Stimulated activated CD8-positive, alpha-beta memory T cell treated with anti-CD3 and anti-CD28 coated beads, Interleukin-12 subunit alpha, Interleukin-12 subunit beta, amount 100 ng/mL, for 4 hours (primary cell): Measurements from ENCODE around the gene DGKG.

Experiments used
- DNase-seq: peaks from one replicate; pipeline ENCODE4 v3.0.0-alpha.2; 2020; ENCODE audit warnings: low read depth

Gene DGKG

GRCh38 chr3:186361762-186362536 is at the start of gene DGKG:
DGKG (minus strand) TSS chr3:186362234; CDS start chr3:186320459, 41,775 bp downstream.
- DNase-seq, result no peak

DNA sequence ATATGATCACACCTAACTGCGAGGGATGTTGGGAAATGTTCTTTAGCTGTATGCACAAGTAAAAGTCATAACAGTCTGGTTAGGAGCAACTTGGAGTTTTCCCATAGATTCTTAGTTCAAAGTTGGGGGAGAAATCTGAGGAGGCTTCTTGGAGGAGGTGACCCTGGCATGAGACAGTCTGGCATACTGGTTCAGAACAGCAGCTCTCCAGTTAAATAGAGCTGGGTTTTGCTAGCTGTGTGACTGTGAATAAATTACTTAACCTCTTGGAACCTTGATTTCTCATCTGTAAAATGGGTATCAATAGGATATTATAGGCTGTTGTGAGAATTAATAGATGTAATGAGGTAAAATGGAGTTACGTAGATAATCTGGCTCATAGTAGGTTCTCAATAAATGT is 49.1 kb upstream of the DGKG start:
- DNase-seq, result no peak

- no peak for DNase-seq
These were observed 44.9 kb upstream of the DGKG start for GRCh38 chr3:186406669-186407635.

DNA sequence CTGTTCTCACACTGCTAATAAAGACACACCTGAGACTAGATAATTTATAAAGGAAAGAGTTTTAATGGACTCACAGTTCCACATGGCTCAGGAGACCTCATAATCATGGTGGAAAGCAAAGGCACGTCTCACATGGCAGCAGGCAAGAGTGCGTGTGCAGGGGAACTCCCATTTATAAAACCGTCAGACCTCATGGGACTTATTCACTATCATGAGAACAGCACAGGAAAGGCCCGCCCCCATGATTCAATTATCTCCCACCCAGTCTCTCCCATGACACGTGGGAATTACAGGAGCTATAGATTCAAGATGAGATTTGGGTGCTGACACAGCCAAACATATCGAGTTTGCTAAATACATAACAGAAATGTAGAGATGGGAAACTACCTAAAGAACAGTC is 39.5 kb upstream of the DGKG start:
- DNase-seq, result no peak

- no peak for DNase-seq
These were observed 38.6 kb upstream of the DGKG start for GRCh38 chr3:186400662-186401061.

GRCh38 chr3:186400026-186400425 is 38.0 kb upstream of the DGKG start:
- DNase-seq, result no peak

GRCh38 chr3:186394566-186395217 is 32.7 kb upstream of the DGKG start:
- DNase-seq, result no peak

GRCh38 chr3:186386883-186387560 is 25.0 kb upstream of the DGKG start:
- no peak for DNase-seq

DNA sequence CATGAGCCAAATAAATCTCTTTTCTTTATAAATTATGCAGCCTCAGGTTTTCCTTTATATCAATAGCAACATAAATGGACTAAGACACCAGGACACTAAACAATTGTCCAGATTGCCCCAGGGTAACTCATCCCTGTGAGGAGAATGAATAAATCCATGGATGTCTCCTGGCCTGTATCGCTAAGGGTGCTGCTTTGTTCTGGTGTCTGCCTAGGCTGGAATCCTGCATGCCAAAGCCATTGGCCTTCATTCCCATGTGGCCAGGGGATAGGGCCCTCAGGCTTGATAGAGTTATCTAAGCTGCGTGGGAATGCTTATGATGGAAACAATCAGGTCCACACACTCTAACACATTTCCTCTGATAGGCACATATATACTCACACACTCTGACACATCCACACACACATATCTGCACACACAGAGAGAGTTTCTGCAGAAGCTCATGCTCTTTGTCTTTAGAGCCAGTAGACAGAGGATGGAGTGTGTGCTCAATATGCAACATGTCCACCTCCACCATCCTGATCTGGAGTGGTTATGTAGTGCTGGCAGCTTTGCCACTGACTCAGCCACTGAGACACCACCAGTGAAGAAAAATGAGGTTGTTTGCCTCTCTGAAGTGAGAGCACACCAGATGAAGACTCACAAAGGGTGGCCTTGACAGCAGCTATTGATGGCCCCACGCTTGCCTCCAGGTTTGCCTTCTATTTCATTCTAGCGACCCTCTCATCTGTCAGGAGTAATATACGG is 24.0 kb upstream of the DGKG start:
- no peak for DNase-seq

GRCh38 chr3:186383026-186383993 is 21.3 kb upstream of the DGKG start:
- DNase-seq, result no peak

DNA sequence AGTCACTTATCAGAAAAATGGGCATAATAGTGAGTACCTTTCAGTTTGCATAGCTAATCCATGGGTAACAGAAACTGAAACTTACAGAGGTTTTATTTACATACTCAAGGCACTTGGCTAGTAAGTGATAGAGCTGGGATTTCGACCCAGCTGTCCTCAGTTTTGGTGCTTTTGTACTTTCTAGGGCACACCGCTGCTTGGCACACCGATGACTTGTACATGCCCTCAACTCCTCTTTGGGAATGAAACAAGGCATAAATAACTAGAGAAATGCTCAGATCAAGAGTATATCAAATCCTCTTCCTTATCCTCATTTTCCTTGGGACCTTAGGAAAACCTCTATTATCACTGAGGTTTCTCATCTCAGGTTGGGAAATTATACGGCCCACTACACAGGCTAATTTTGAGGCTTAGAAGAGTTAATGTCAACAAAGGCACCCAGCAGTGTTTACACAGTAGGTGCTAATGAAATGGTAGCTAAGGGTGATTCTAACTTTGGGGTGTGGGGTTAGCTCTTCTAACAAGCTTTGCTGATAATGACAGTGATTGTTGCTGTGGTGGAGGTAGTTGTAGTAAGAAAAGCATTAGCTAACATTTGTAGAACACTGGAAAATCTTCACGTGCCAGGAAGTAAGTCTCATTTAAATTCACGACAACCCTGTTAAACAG is 20.3 kb upstream of the DGKG start:
- no peak for DNase-seq

DNA sequence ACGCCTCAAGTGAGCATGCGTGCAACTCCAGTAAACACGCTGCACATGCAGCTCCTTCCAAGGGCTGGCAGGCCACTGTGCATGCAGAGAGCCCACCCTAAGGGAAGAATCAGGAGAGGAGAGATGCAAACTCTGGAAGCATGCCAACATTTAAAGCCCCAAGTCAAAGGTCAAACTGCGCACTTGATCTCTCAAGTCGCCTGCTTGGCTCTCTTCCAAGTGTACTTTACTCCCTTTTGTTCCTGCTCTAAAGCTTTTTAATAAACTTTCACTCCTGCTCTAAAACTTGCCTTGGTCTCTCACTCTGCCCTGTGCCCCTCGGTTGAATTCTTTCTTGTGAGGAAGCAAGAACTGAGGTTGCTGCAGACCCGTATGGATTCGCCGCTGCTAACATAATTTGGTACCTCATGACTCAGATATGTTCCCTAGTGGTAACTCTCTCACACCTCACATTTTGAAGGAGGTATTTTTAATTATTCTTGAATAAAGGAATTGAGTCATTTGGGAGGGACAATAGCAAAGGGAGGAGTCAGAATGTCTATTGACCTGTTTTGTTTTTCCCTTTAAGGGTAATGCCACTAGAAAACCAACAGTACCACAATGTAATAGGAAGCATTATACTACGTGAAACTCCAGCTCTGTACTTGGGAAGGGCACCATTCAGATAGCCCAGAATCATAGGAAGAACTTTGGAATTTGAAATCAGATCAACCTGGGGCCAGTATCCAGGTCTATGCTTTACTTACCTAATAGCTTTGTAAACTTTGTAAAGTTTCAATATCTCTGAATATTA is 19.6 kb upstream of the DGKG start:
- DNase-seq, result no peak

GRCh38 chr3:186380622-186381380 is 18.8 kb upstream of the DGKG start:
- no peak for DNase-seq

DNA sequence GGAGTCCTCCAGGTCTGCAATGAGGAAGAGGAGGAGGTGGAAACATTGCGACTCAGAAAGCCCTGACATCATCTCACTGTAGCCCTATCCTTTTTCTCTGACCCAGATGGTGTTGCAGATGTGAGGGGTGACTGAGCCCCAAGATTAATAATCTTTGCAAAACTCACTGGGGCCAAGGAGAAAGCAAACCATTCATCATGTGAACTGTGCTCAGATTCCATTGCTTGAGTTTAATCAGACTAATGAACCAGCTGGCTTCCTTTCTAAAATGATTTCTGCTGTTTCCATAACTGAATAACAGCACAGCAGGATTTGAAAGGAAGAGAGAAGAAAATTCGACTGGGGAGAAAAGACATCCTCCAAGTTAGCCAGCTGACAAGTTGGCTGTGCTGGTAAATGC is 13.4 kb upstream of the DGKG start:
- DNase-seq, result no peak

DNA sequence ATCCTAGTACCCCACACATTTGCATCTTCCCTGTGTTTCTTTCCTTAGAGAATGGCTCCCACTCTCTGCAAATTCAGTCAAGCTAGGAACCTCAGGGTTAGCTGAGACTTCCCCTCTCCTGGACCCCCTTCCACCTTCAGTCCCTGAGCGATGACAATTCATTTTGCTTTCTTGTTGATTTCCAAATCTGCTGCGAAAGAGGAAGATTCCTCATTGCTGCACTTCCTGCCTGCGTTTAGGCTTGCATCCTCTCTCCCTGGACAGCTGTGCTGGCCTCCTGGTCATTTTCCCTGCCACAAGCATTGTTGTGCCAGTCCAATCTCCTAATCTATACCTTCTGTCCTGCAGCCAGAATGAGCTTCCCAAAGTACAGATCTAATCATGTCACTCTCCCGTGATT is 12.3 kb upstream of the DGKG start:
- DNase-seq, result no peak

- DNase-seq, result no peak
These were observed 7.2 kb upstream of the DGKG start for GRCh38 chr3:186369217-186369616.

- DNase-seq, result no peak
These were observed 6.7 kb upstream of the DGKG start for GRCh38 chr3:186368717-186369116.

GRCh38 chr3:186368176-186368575 is 6.1 kb upstream of the DGKG start:
- DNase-seq, result no peak
